Muscle of leg (tissue), 11 donors: ENCODE results near the gene NOS2. TPM values are rescaled to one million over a fixed set of nuclear protein-coding genes. Genes with fewer than 3 reads are reported as not detected.
"Not testable (repeated sequence)": the region's sequence is repeated elsewhere in the genome, so short reads cannot be mapped to it uniquely, and the experiment has no call there.

ENCODE experiments used
- DNase-seq: peaks from one replicate; pipeline ENCODE4 v3.0.0; 2013
- H3K27ac ChIP-seq: one replicate; pipeline ENCODE4 v1.5.1; 2013; ENCODE audit warnings: mild to moderate bottlenecking, low read length, control low read depth
- H3K27me3 ChIP-seq: one replicate; pipeline ENCODE4 v1.6.1; 2013; ENCODE audit warnings: low read length; ENCODE audit not compliant: control insufficient read depth, insufficient read depth
- H3K36me3 ChIP-seq: one replicate; pipeline ENCODE4 v1.6.1; 2013; ENCODE audit warnings: low read length; ENCODE audit not compliant: control insufficient read depth, insufficient read depth
- H3K4me1 ChIP-seq: one replicate; pipeline ENCODE4 v1.6.1; 2013; ENCODE audit warnings: low read length; ENCODE audit not compliant: control insufficient read depth, insufficient read depth
- H3K4me3 ChIP-seq: one replicate; pipeline ENCODE4 v1.5.1; 2013; ENCODE audit warnings: low read length, control low read depth
- H3K9me3 ChIP-seq: replicated peaks from 2 replicates; pipeline ENCODE4 v1.6.1; 2013; ENCODE audit warnings: low read depth, low read length; ENCODE audit not compliant: control insufficient read depth
- WGBS: methylation state at CpG from one replicate; pipeline ENCODE4 v1.1.5; 2013; ENCODE audit warnings: missing lambda C conversion rate; ENCODE audit not compliant: insufficient coverage; 5-methylcytosine and 5-hydroxymethylcytosine counted together
- polyA plus RNA-seq, 8 donors: library from polyadenylated mRNA; unstranded; fragments of 120-200 nt; gene quantifications; one replicate each; pipeline versions ENCODE4 v1.2.1 to v1.2.3, GENCODE V29; 2013; ENCODE audit warnings: inconsistent platforms in 1 of 8, low replicate concordance in 1 of 8; ENCODE audit not compliant: insufficient read length in 8 of 8, insufficient read depth in 1 of 8
- total RNA-seq: library from RNA; stranded (reverse); fragments of 120-200 nt; gene quantifications from one replicate; pipeline ENCODE4 v1.2.4, GENCODE V29; 2013

Gene NOS2
- total and polyA plus RNA-seq, 9 donors: 1.5 to 4.3 (median 2.6) TPM

DNA sequence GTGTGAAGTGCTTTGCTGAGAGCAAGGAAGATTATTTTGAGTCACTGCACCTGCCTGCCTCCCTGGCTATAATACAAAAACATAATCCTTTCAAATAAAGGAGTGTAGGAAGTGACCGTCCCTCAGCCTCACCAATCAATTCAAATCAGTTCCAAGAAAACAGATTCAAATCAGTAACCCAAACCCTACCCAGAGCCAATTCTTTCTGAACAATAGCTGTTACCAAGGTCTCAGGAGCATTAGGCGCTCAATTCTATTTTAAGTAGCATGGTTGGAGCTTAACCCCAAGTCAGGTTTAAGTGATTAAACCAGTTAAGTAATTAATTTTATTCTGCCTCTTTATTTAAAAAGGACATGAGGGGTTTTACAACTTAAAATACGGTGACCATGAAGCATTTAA is 38.3 kb upstream of the NOS2 start:
- not testable (repeated sequence) for H3K27me3 ChIP-seq, H3K36me3 ChIP-seq, H3K4me3 ChIP-seq, H3K4me1 ChIP-seq, H3K9me3 ChIP-seq, H3K27ac ChIP-seq, DNase-seq
- WGBS: no CpG with 5 or more reads among the region's 3 CpGs

DNA sequence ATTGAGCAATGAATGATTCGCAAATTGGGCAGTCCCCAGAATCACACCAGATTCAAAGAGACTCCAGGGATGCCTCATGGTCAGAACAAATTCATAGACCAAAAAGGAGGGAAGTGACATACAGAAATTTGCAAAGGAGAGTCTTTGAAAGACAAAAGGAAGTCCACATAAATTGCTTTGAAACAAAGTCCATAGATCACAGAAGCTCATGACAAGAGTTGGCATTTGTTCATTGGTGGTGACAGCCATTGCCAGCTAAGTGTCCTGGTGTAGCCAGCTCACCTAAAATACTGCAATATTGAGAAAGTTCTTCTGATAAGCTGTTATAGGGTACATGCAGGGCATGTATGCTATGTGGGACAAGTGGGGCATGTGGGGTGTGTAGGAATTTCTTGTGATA is 37.4 kb upstream of the NOS2 start:
- H3K27me3 ChIP-seq, H3K4me3 ChIP-seq, DNase-seq, H3K36me3 ChIP-seq, H3K4me1 ChIP-seq, H3K27ac ChIP-seq, H3K9me3 ChIP-seq: not testable (repeated sequence)
- WGBS: no CpG with 5 or more reads among the region's 1 CpG

DNA sequence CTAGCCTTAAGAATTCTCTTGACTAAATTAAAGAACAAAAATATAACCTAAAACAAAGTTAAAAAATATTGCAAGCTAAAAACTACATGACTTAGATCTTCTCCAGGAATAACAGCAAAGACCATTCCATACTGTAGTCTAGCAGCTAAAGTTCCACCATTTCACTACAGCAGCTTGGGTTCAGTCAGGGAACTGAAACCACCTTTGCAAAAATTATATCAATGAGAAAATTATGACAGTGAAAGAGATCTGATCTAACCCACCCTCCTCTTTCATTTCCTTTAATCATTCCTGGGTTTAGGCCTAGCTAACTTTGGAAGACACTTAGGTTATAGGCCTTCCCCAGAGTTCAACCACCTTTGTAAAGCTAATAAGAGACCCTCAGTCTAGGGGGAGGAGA is 36.3 kb upstream of the NOS2 start:
- no peak overlapping the region for H3K4me3 ChIP-seq
- H3K4me1 ChIP-seq: no peaks in the 10 kb centered on the region
- no peak for DNase-seq
- H3K27me3 ChIP-seq: no peaks in the 10 kb centered on the region
- no peaks in the 10 kb centered on the region for H3K9me3 ChIP-seq
- no peaks in the 10 kb centered on the region for H3K36me3 ChIP-seq
- H3K27ac ChIP-seq: no peak overlapping the region

DNA sequence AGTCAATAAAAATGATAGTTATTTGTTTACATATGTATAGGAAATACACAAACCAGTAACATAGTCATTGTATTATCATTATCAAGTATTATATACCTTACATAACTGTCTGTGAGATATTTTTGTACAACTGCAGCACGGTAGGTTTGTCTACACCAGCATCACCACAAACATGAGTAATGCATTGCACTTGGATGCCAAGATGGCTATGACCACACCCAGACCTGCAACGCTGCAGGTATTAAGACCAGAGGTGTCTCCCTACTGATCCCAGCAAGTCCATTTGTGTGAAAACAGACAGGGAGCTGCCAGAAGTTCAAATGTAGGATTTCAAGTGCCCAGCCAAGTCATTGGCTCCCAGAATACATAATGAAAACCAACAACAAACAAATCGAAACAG is 34.2 kb upstream of the NOS2 start:
- H3K4me3 ChIP-seq: no peak overlapping the region
- H3K9me3 ChIP-seq: no peaks in the 10 kb centered on the region
- no peaks in the 10 kb centered on the region for H3K4me1 ChIP-seq
- 100% methylated on average over 1 of the region's 3 CpGs for WGBS
- H3K36me3 ChIP-seq: no peaks in the 10 kb centered on the region
- no peaks in the 10 kb centered on the region for H3K27me3 ChIP-seq
- no peak overlapping the region for H3K27ac ChIP-seq
- no peak for DNase-seq

GRCh38 chr17:27832831-27833230 is 32.5 kb upstream of the NOS2 start:
- H3K4me3 ChIP-seq: no peak overlapping the region

DNA sequence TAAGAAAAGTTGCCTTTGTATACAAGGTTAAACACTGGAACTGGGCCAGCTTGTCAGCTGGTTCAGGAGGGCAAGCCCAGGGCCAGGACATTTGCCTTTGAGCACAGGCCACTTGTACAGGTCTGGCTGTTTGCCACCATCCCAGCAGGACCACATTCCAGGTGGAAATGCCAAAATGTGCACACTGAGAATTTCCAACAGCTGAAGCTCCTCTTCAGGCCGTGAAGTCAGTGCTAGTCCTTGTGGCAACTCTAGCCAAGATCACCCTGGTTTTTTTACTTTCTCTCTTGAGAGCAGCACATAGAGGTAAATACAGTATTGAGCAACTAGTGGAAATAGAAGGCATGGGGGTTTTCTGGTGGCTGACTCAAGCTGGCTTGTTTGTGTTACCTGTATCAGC is 29.6 kb upstream of the NOS2 start:
- H3K4me1 ChIP-seq, H3K4me3 ChIP-seq, H3K27me3 ChIP-seq, H3K36me3 ChIP-seq, H3K9me3 ChIP-seq, H3K27ac ChIP-seq: not testable (repeated sequence)
- peak; percentile 56 for DNase-seq
- WGBS: no CpG with 5 or more reads among the region's 1 CpG

More at GRCh38 chr17:27832831-27833230, 32.5 kb upstream of the NOS2 start:
- H3K27me3 ChIP-seq: no peaks in the 10 kb centered on the region
- DNase-seq: no peak
- H3K9me3 ChIP-seq: no peaks in the 10 kb centered on the region
- no peaks in the 10 kb centered on the region for H3K4me1 ChIP-seq
- no peak overlapping the region for H3K27ac ChIP-seq
- no peaks in the 10 kb centered on the region for H3K36me3 ChIP-seq

- not testable (repeated sequence) for H3K9me3 ChIP-seq, H3K27ac ChIP-seq, H3K27me3 ChIP-seq, DNase-seq, H3K4me1 ChIP-seq, H3K36me3 ChIP-seq
- no CpG with 5 or more reads among the region's 2 CpGs for WGBS
- H3K4me3 ChIP-seq: peak overlapping the region; percentile 28
These were observed 28.9 kb upstream of the NOS2 start for GRCh38 chr17:27829143-27829711.

- Histone ChIP-seq H3K4me1 (no peaks in the 10 kb centered on the region), H3K9me3 (peaks cover 8% of the 10 kb centered on the region), H3K27me3 (no peaks in the 10 kb centered on the region), H3K4me3 (no peak overlapping the region), H3K36me3 (no peaks in the 10 kb centered on the region), H3K27ac (no peak overlapping the region)
- DNase-seq: no peak
- no CpG with 5 or more reads among the region's 5 CpGs for WGBS
These were observed 25.1 kb upstream of the NOS2 start for GRCh38 chr17:27825459-27825858.

DNA sequence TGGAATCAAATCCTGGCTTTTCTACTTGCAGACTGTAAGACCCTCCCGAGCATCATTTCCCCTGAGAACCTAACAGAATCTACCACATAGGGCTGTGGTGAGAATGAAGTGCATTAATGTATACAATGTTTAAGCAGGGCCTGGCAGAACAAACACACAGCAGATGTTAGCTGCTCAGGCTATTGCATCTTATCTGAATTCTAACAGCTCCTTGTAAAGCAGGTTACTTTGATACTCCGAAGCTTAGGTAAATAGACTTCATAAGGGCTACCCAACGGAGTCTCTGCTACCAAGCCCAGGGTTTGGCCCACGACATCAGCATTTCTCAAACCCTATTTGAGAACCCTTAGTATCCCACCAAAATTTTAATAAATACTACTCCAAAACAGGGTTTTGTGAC is 24.4 kb upstream of the NOS2 start:
- 86% methylated on average over 1 of the region's 4 CpGs for WGBS
- Histone ChIP-seq H3K4me3 (no peak overlapping the region), H3K36me3 (no peaks in the 10 kb centered on the region), H3K4me1 (no peaks in the 10 kb centered on the region), H3K9me3 (peaks cover 8% of the 10 kb centered on the region), H3K27ac (no peak overlapping the region), H3K27me3 (no peaks in the 10 kb centered on the region)
- DNase-seq: no peak

DNA sequence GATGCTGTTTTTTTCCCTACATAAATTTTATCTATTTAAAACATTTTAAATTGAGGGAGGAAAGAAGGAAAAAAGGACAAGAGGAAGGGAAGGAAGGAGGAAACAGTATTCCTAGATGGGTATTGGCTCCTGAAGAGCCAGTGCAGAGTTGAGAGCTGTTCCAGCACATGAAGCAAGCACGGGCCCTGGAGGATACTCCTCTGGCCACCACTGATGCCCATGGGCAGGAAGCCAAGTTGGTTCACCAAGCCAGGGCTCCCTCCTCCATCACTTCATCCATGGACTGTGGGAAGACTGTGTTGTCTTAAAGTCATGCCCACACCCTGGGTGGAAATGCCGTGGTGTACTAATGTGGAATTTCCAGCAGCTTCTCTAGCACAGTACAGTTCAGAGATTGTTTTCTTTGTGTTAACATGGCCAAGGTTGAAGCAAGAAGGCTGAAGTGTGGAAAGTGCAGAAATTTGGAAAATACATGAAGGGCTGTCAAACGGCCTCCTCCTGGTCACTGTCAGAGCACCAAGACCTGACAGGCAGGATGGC is 23.9 kb upstream of the NOS2 start:
- peaks cover 8% of the 10 kb centered on the region for H3K9me3 ChIP-seq
- no peaks in the 10 kb centered on the region for H3K4me1 ChIP-seq
- no peaks in the 10 kb centered on the region for H3K27me3 ChIP-seq
- no peak overlapping the region for H3K4me3 ChIP-seq
- H3K36me3 ChIP-seq: no peaks in the 10 kb centered on the region
- H3K27ac ChIP-seq: no peak overlapping the region
- 65% methylated on average over 2 of the region's 3 CpGs for WGBS
- DNase-seq: no peak

GRCh38 chr17:27822108-27822507 is 21.8 kb upstream of the NOS2 start:
- H3K4me1 ChIP-seq: peaks cover 16% of the 10 kb centered on the region
- H3K9me3 ChIP-seq, DNase-seq, H3K4me3 ChIP-seq, H3K27me3 ChIP-seq, H3K27ac ChIP-seq, H3K36me3 ChIP-seq: not testable (repeated sequence)
- 77% methylated on average over 6 of the region's 10 CpGs for WGBS
